GM08714 (cell line): ENCODE measurements around the gene UNC79.
"Not testable (repeated sequence)": the region's sequence is repeated elsewhere in the genome, so short reads cannot be mapped to it uniquely, and the experiment has no call there.

Experiments used
- H3K4me3 ChIP-seq: fragments of 200-500 bp; sonication (Bioruptor generic); 2 replicates; pipeline ENCODE4 v1.5.1; 2014; ENCODE audit warnings: mild to moderate bottlenecking, low read length, inconsistent platforms
- ZNF274 ChIP-seq: IDR thresholded peaks from 2 replicates; pipeline ENCODE4 v1.6.1; 2012; ENCODE audit warnings: mild to moderate bottlenecking, low read depth, low read length

UNC79 gene

DNA sequence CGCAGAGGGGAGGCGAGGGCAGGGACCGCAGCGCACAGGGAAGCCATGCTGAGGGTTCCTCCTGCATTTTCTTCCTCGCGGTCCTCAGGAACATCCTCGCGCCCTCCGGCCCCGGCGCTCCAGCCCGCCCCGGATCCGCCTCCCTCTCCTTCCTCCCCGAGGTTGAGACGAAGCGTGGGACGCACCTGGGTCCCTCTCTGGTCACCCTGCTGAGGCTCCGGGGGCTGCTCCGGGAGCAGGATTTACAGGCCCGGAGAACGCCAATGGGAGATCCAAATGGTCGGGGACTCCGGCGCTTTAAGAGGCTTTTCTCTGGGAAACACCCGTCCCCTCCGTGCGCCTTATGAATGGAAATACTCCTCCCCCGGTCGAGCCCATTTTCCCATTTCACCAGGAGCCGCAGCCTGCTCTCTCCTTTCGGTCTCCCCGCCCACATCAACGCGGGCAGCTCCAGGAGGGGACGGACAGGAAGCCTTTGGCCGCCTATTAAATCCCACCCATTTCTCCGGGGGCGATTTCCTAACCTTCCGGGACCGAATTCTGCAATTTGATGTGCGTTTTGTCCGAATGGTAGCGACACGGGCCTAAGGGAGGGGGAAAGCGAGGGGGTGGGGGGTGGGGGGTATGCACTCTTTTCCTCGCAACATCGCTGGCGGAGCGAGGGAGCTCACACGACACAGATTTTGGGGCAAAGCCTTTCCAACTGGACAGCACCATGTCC, at the start of gene UNC79:
Gene UNC79, plus strand, starts transcription at position 625 of the 721 bp plus-strand sequence. Its CDS starts 91 bp downstream, at position 716.
- H3K4me3 ChIP-seq = no peak within 1 kb of the TSS
- no peak for TF ChIP-seq ZNF274

DNA sequence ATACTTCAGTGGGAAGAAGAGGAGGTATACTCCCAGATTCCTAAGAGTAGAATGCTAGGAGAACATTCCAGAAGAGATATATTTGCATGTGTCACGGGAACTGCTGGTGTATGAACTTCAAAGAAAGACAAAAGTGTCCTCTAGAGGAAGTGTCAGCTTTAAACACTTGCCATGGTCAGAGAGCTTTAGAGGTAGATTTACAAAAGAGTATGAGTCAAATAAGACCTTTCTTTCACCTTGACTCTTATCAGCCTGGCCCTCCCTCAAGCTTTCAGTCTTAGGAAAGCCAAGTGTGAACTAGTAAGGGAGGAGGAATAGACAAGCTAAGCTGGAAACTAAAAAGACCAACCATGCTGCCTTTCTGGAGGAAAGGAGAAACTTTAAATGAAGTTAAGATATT, 49.1 kb upstream of the UNC79 start:
- no peak overlapping the region for H3K4me3 ChIP-seq
- TF ChIP-seq ZNF274 = no peak

DNA sequence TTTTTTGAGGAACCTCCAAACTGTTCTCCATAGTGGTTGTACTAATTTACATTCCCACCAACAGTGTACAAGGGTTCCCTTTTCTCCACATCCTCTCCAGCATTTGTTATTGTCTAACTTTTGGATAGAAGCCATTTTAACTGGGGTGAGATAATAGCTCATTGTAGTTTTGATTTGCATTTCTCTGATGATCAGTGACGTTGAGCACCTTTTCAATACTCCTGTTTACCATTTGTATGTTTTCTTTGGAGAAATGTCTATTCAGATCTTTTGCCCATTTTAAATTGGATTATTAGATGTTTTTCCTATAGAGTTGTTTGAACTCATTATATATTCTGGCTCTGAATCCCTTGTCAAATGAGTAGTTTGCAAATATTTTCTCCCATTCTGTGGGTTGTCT, 46.5 kb upstream of the UNC79 start:
- H3K4me3 ChIP-seq = not testable (repeated sequence)

DNA sequence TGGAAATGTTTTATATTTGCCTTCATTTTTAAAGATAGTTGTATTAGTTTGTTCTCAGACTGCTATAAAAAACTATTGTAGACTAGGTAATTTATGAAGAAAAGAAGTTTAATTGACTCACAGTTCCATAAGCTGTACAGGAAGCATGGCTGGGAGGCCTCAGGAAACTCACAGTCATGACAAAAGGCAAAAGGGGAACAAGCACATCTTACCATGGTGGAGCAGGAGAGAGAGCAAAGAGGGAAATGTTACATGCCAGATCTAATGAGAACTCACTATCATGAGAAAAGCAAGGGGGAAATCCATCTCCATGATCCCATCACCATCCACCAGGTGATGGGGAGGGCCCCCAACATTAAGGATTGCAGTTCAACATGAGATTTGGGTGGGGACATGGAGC, 35.5 kb upstream of the UNC79 start:
- no peak for TF ChIP-seq ZNF274
- no peak overlapping the region for H3K4me3 ChIP-seq

DNA sequence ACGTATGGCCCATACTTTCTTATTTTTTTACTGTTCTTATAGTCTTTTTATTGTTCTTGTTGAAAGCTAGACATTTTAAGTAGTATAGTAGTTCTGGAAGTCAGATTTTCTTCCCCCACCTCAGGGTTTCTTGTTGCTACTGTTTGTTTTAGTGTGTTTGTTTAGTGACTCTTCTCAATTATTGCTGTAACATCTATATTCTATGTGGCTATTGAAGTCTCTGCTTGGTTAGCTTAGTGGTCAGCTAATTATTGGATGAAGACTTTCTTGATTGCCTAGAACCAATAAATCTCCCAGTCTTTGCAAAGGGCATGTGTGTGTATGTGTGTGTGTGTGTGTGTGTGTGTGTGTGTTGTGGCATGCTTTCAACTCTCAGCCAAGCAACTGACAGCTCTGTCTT, 34.3 kb upstream of the UNC79 start:
- no peak for TF ChIP-seq ZNF274
- H3K4me3 ChIP-seq = no peak overlapping the region

DNA sequence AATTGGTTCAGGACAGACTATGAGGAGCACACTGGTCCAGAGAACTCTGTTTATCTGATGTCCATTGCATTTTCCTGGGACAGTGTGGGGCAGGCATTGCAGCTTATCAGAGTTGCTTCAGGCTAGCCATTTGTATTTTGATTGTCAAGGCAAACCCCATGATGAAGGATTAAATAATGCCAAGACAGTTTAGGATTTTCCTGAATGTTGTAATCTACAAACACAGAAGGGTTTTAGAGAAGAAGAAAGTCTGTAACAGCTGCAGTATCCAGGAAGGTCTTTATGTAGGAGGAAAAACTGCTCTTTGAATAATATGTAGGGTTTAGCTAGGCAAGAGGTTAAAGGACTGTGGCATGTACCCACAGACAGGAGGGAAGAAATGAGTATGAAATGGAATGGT, 32.2 kb upstream of the UNC79 start:
- no peak for TF ChIP-seq ZNF274
- H3K4me3 ChIP-seq = no peak overlapping the region

DNA sequence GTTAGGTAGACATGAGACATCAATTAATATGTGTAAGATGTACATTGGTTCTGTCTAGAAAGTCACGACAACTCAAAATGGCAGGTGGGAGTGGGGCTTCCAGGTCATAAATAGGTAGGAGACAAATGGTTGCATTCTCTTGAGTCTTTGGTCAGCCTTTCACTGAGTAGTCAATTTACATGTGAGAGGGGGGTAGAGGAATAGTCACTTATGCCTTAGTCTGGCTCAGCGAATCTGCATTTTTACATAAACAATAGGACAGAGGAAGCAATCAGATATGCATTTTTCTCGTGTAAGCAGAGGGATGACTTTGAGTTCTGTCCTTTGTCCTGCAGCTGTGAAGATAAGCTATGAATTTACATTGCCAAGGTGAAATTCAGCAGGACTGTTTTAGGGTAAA, 27.8 kb upstream of the UNC79 start:
- TF ChIP-seq ZNF274 = no peak
- no peak overlapping the region for H3K4me3 ChIP-seq

DNA sequence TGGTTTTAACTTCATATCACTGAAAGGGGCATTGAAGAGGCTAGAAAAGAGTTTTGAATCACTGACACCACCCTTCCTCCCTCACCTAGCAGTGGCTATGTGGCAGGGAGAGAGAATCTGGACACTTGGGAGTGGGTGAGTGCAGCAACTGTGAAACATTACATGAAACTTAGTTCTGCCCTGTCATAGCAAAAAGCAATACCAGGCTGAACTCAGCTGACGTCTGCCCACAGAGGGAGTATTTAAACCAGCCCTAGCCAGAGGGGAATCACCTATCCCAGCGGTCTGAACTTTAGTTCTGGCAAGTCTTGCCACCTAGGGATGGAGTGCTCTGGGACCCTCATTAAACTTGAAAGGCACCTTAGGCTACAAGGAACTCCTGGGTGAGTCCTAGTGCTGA, 20.7 kb upstream of the UNC79 start:
- TF ChIP-seq ZNF274 = no peak
- no peak overlapping the region for H3K4me3 ChIP-seq

DNA sequence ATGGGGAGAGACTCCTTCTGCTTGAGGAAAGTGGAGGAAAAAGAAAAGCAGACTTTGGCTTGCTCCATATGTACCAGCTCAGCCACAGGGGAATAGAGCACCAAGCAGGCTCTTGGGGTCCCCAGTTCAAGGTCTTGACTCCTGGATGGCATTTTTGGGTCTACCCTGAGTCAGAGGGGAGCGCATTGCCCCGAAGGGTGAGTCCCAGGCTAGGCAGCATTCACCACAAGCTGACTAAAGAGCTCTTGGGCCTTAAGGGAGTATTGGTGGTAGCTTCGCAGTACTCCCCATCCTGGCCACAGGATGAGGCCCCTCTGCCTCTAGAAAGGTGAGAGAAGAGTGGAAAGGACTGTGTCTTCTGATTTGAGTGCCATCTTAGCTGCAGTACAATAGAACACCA, 19.8 kb upstream of the UNC79 start:
- TF ChIP-seq ZNF274 = no peak
- no peak overlapping the region for H3K4me3 ChIP-seq

DNA sequence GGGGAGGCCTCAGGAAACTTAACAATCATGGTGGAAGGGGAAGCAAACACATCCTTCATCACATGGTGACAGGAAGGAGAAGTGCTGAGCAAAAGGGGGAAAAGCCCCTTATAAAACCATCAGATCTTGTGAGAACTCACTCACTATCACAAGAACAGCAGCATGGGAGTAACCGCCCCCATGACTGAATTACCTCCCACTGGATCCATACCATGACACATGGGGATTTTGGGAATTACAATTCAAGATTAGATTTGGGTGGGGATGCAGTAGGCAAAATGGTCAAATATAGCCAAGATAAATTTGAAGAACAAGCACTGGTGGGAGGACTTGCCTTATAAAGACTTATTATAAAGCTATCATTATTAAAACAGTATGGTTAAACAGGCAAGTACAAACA, 5.6 kb upstream of the UNC79 start:
- not testable (repeated sequence) for H3K4me3 ChIP-seq

DNA sequence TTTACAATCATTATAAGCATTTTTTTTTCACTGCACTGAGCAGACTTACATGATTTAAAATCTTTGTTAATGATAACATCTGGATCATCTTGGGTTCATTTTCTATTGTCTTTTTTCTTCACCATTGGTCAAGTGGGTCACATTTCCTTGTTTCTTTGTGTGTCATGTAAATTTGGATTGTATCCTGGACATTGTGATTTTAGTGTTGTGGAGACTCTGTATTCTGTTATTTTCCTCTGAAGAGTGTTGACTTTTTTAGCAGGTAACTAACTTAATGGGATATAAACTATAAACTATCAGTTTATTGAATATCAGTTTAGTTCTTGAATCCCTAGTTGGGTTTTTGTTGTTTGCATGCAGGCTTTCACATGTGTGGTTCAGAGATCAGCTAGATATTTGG, 4.0 kb upstream of the UNC79 start:
- no peak overlapping the region for H3K4me3 ChIP-seq
- no peak for TF ChIP-seq ZNF274

DNA sequence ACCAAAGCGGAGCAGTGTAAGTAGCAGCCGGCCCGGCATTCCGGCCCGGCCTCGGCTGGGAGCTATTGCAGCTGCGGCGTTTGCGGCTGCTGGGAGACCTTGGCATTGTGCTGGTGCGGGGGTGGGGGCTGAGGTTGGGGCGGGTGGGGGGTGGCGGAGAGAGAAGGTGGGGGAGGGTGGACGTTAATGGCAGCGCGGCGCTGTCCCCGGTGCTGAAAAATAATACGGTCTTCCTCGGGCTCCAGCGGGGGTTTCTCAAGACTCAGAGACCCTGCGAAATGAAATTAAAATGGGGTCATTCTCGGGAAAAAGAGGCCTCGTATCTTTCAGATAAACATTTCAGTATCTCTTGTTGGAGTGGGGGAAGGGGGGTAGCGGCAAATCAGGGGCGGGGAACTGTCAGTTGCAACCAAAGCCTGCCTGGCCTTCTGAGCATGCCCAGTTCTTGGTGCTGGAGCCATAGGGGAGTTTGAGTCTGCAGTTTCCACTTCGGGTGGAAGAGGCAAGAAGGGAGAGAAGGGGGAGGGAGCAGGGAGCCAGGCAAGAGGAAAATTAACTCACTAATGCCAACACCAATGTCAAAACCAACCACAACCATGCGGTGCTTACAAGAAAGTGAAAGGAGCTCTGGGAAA, 414 bp downstream of the UNC79 start:
- H3K4me3 ChIP-seq = no peak overlapping the region
- TF ChIP-seq ZNF274 = no peak

DNA sequence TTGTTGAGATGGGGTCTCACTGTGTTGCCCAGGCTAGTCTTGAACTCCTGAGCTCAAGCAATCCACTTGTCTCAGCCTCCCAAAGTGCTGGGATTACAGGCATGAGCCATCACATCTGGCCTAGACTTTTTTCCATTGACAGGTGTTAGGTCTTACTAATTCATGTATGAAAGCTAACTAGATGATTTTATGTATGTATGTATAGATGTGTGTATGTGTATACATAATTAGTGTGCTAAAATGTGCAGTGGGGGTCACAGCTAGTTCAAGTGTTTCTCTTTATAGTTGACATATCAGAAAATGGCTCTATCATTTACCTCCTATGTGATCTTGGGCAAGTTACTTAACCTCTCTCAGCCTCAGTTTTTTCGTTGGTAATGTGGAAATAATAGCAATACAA, 23.5 kb downstream of the UNC79 start:
- no peak overlapping the region for H3K4me3 ChIP-seq
- TF ChIP-seq ZNF274 = no peak

DNA sequence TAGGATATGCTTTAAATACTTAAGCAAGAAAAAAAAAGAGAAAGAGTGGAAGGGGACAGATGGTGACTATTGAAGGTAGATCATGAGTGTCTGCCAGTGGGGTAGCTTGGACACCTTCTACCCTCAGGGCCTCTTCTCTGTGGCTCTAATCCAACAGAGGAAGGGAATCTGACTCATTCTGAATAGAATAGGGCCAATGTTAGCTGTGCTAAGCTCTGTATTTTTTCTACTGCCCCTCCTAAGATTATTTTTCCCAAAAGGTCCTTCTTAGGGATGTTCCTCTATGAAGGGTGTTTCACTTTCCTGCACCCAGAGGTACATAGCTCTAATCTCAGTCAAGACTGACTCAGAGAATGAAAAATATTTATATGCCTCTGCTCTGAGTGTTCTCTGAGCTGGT, 25.6 kb downstream of the UNC79 start:
- TF ChIP-seq ZNF274 = no peak

DNA sequence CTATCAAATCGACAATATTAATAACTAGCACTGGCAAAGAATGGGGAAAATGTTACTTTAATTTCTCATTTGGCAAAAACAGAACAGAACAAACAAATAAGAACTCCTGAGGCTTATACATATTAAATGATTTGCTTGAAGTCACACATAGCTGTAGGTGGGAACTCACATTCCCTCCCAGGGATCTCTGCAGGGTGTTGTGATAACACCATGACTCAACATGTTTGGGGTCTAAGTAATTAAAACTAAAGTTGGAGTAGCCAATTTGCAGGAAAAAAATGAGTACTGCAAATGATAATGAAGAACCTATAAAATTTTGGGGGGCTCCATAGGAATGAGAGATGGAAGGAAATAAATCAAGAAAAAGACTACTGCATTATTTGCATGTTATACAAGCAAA, 27.5 kb downstream of the UNC79 start:
- H3K4me3 ChIP-seq = no peak overlapping the region
- no peak for TF ChIP-seq ZNF274

More for the DNA sequence above, 25.6 kb downstream of the UNC79 start:
- no peak overlapping the region for H3K4me3 ChIP-seq

DNA sequence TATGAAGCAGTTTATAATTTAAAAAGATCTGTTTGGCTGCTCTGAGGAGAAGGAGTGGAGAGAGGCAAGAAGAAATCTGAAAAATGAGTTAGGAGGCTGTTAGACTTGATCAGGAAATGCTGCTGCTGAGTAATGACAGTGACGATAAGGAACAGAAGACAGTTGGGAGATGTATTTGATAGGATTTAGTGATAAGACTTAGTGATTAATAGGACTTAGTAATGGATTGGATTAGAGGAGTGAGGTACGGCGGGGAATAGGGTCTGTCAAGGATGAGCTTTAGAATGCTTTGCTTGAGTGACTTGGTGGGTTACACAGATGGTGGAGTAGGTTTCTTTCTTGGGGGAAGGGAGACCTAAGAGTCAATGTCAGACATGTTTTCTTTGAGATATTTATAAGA, 31.7 kb downstream of the UNC79 start:
- H3K4me3 ChIP-seq = no peak overlapping the region
- TF ChIP-seq ZNF274 = no peak
